Left lobe of liver (tissue), 2 donors: ENCODE measurements around the gene CHMP5. TPM values are rescaled to one million over a fixed set of nuclear protein-coding genes. Genes with fewer than 3 reads are reported as not detected.

ENCODE experiments used
- ATAC-seq: fragments of 200-7000 bp; cut with Tn5 transposase; one replicate; pipeline ENCODE4 v1.9.1; 2020; ENCODE audit warnings: mild to moderate bottlenecking, moderate library complexity
- DNase-seq: peaks from one replicate; pipeline ENCODE4 v3.0.0-alpha.2; 2020; ENCODE audit warnings: low spot score
- total RNA-seq: library from RNA; stranded (reverse); gene quantifications from one replicate; pipeline ENCODE4 v1.2.1, GENCODE V29; 2021
- donor health status: DM: no; HTN: no; CAD: no; lungs with moderate emphysema.
- donor health status: DM: no; HTN: yes; CAD: no.

The CHMP5 gene
- total RNA-seq, 1 donor from 2014 or later = 20.0 TPM

GRCh38 chr9:33242609-33243134, 22.2 kb upstream of the CHMP5 start:
- no peak for ATAC-seq
- no peak for DNase-seq

GRCh38 chr9:33244137-33244784, 20.6 kb upstream of the CHMP5 start:
- ATAC-seq (no peak), DNase-seq (no peak)

GRCh38 chr9:33245341-33245740, 19.5 kb upstream of the CHMP5 start:
- ATAC-seq = no peak
- DNase-seq = no peak

- no peak for DNase-seq
- ATAC-seq = no peak
Observed at GRCh38 chr9:33246269-33246860, 18.5 kb upstream of the CHMP5 start.

GRCh38 chr9:33248606-33249005, 16.2 kb upstream of the CHMP5 start:
- ATAC-seq (no peak), DNase-seq (no peak)

DNA sequence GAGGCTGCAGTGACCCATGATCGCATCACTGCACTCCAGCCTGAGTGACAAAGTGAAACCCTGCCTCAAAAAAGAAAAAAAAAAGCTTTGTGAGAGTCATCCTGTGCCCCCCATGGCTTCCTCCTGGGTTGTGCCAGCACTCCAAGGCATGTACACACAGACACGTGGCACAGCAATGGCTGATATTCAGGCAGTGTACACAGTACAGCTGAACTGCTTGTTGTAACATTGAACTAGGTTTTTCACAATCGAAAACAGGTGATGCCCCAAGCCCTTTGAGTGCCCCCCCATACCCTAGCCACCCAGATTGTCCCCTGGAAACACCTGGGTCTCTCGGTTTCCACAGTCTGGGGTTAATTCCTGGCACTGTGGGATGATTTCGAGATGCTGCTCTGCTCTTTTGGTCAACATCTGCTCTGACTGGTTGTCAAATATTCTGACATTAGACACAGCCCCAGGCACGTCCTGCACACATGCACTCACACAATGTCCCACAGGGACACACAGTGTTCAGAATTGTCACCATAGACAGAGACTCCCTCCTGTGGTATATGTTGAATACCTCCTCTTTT, 15.7 kb upstream of the CHMP5 start:
- DNase-seq (no peak), ATAC-seq (no peak)

- ATAC-seq = no peak
- no peak for DNase-seq
Observed at GRCh38 chr9:33249983-33250382, 14.9 kb upstream of the CHMP5 start.

GRCh38 chr9:33250458-33250995, 14.3 kb upstream of the CHMP5 start:
- peak; percentile 27 for ATAC-seq
- no peak for DNase-seq

GRCh38 chr9:33254211-33254610, 10.6 kb upstream of the CHMP5 start:
- no peak for ATAC-seq
- no peak for DNase-seq

GRCh38 chr9:33255014-33255413, 9.8 kb upstream of the CHMP5 start:
- DNase-seq = no peak
- no peak for ATAC-seq

GRCh38 chr9:33255471-33255870, 9.4 kb upstream of the CHMP5 start:
- no peak for DNase-seq
- no peak for ATAC-seq

DNA sequence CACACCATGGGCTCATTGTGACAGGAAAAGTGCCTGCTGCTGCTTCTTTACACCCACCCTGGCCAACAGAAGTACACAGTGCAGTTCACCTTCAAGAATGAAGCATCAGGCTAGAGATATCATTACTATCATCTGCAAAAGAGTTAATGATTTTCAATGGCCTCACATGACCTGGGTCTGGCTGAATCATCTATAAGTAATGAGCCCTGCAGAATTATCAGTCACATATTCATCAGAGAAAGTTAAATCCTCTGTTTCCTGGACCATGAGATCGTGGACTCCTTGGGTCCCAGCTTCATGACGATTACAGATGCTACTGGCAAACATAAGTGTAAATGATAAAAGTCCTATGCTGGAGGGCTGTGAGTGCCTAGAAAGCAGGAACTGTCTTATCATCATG, 8.6 kb upstream of the CHMP5 start:
- ATAC-seq (no peak), DNase-seq (no peak)

GRCh38 chr9:33257276-33257675, 7.6 kb upstream of the CHMP5 start:
- ATAC-seq = no peak
- no peak for DNase-seq

DNA sequence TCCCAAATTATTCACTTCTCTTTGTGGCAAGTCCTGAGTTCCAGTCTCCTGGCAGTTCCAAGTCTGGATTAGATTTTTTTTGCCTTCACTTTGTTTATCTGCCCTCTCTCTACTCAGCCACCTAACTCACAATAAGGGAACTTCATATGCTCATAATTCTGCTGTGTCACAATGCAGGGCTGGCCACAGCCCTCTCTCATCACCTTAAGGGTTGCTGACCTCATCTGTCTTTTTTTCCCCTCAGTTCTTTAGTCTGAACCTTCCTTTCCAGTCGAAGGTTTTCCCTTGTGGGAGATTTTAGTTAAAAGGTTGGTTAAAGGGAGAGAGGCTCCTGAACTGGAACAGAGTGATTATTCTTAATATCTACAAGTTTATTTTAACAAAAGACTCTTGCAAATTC, 4.5 kb upstream of the CHMP5 start:
- no peak for ATAC-seq
- DNase-seq = no peak

GRCh38 chr9:33263131-33264002, 1.5 kb upstream of the CHMP5 start:
- ATAC-seq (peak; percentile 9), DNase-seq (peak; percentile 54)

DNA sequence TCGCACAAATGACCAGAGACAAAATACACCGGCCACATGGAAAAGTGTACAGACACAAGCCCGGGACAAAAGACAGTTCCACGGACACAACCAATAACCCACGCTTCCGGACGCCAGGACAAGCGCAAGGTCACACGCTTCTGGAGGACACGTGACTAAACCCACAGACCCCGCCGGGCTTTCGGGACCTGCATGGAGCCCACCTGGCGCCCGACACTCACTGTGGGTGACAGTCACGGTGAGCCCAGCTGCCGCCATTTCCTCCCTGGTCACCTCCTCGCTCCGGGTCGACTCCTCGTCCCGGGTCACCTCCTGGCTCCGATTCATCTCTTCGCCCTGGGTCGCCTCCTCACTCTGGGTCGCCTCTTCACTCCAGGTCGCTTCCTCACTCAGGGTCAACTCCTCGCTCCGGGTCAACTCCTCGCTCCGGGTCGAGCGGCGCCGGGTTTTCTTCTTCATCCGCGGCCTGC, 811 bp upstream of the CHMP5 start:
- ATAC-seq (peak; percentile 26), DNase-seq (peak; percentile 71)

DNA sequence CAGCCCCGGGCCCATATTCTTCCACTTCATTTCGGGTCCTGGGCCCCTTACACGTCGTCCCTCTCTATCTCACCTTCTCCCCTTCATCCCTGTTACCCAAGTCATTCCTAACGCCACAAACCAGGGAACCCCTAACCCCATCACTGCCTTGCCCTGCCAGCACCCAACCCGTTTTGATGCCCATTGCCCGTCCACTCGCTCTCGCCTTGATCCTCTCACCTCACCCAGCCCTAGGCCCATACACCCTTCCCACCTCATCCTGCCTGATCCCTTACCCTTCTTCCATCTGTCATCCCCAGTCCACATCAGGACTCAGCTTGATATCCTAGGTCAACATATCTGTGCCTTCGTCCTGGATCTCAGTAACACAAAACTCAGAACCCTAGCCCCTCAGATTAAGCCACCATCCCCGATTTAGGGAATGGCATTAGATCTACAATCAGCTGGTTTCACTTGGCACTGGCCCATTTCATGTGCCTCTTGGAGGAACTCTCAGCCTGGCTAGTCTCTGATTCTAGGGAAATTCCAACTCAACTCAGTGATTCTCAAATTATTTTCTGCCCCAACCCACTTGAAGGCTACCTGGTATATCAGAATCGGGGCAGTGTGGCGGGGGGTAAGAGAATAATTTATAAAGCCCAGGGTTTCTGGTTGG, 489 bp downstream of the CHMP5 start:
- ATAC-seq (no peak), DNase-seq (peak; percentile 52)

GRCh38 chr9:33267151-33267767, 2.4 kb downstream of the CHMP5 start:
- ATAC-seq = no peak

GRCh38 chr9:33270146-33270545, 5.3 kb downstream of the CHMP5 start:
- DNase-seq (no peak), ATAC-seq (no peak)

More at GRCh38 chr9:33267151-33267767, 2.4 kb downstream of the CHMP5 start:
- no peak for DNase-seq

DNA sequence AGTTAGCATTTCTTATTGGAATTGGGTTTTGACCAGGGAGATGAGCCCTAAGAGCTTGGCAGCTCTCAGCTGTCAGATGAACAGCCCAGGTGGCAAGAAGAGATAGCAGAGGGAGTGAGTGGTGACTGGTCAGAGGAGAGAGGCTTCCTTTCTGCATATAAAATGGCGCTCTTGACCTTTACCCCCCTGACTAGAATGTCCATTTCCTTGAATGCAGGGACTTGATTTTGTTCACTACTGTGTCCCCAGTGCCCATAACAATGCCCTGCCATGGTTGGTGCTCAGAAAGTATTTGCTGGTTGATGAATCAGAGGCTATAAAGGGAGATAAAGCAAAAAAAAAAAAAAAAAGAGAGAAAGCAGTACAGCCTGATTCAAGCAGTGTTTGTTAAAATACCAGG, 7.2 kb downstream of the CHMP5 start:
- DNase-seq = no peak
- no peak for ATAC-seq
